Ovary (tissue), 3 donors: ENCODE results near the gene BLTP3A.

Experiments
- CTCF ChIP-seq, 3 donors: fragments of 450-650 bp in 2 of 3; fragments of 200-600 bp in 1 of 3; IDR thresholded peaks; one replicate each; pipeline versions ENCODE4 v1.5.1 to v1.8.0; 2016 to 2022; ENCODE audit warnings: antibody characterized with exemption in 3 of 3, mild to moderate bottlenecking in 1 of 3
- EP300 ChIP-seq: sonication (generic); formaldehyde crosslinking; IDR thresholded peaks from one replicate; pipeline ENCODE4 v1.6.1; 2017; ENCODE audit warnings: antibody characterized with exemption
- POLR2A ChIP-seq: fragments of 450-650 bp; IDR thresholded peaks from one replicate; pipeline ENCODE4 v1.6.1; 2017; ENCODE audit warnings: antibody characterized with exemption, mild to moderate bottlenecking, moderate library complexity
- donor health status: DM: no; HTN: no; CAD: no.

- TF ChIP-seq CTCF (IDR thresholded peaks at IDR 0.05) (no peak), POLR2A (no peak), EP300 (no peak)
Observed at GRCh38 chr6:34760108-34760507, 31.8 kb upstream of the BLTP3A start.
